C4-2B (cell line): ENCODE measurements around the gene SLCO3A1.

Experiments used
- CTCF ChIP-seq: fragments of 450-650 bp; conservative IDR thresholded peaks from 2 replicates; pipeline ENCODE4 v1.5.1; 2017; ENCODE audit warnings: mild to moderate bottlenecking
- ZFX ChIP-seq: fragments of 450-650 bp; IDR thresholded peaks from 2 replicates; pipeline ENCODE4 v1.6.1; 2017

GRCh38 chr15:92116330-92116729, 262.8 kb downstream of the SLCO3A1 start:
- TF ChIP-seq CTCF (no peak), ZFX (no peak)
